Stimulated activated CD4-positive, alpha-beta T cell treated with anti-CD3 and anti-CD28 coated beads, TNF-alpha, amount 100 ng/mL, for 48 hours (primary cell): Measurements from ENCODE around the gene MOV10L1.

Experiments
- DNase-seq, 3 donors: peaks; one replicate each; pipeline ENCODE4 v3.0.0-alpha.2; 2020; ENCODE audit warnings: low read depth in 3 of 3

The MOV10L1 gene

GRCh38 chr22:50058906-50059880 is 30.6 kb upstream of the MOV10L1 start:
- no peak for DNase-seq

- DNase-seq = no peak
Observed at GRCh38 chr22:50059881-50060262, 29.9 kb upstream of the MOV10L1 start.

GRCh38 chr22:50060441-50061140 is 29.2 kb upstream of the MOV10L1 start:
- DNase-seq = no peak

GRCh38 chr22:50061141-50061823 is 28.5 kb upstream of the MOV10L1 start:
- DNase-seq = no peak

GRCh38 chr22:50061824-50062355 is 27.9 kb upstream of the MOV10L1 start:
- no peak for DNase-seq

- no peak for DNase-seq
Observed at GRCh38 chr22:50062509-50063135, 27.2 kb upstream of the MOV10L1 start.

GRCh38 chr22:50063589-50064393 is 26.0 kb upstream of the MOV10L1 start:
- no peak for DNase-seq

- no peak for DNase-seq
Observed at GRCh38 chr22:50064453-50064852, 25.4 kb upstream of the MOV10L1 start.

GRCh38 chr22:50067244-50067643 is 22.6 kb upstream of the MOV10L1 start:
- no peak for DNase-seq

GRCh38 chr22:50068096-50068495 is 21.7 kb upstream of the MOV10L1 start:
- DNase-seq = no peak

GRCh38 chr22:50070366-50070765 is 19.4 kb upstream of the MOV10L1 start:
- no peak for DNase-seq

GRCh38 chr22:50071432-50072166 is 18.2 kb upstream of the MOV10L1 start:
- DNase-seq = no peak

GRCh38 chr22:50072167-50072555 is 17.6 kb upstream of the MOV10L1 start:
- DNase-seq = no peak

- DNase-seq = no peak
Observed at GRCh38 chr22:50072714-50073538, 16.9 kb upstream of the MOV10L1 start.

GRCh38 chr22:50074056-50074455 is 15.8 kb upstream of the MOV10L1 start:
- DNase-seq = no peak

GRCh38 chr22:50074551-50075530 is 15.0 kb upstream of the MOV10L1 start:
- DNase-seq = no peak

GRCh38 chr22:50076646-50077535 is 12.9 kb upstream of the MOV10L1 start:
- DNase-seq = no peak
